BJ (cell line): ENCODE data around the gene ARMC2. TPM values are rescaled to one million over a fixed set of nuclear protein-coding genes. Genes with fewer than 3 reads are reported as not detected.

Experiments
- CTCF ChIA-PET: fragments of 350-600 bp; formaldehyde crosslinking; extraction: SDS; loops from one replicate; lab custom pipeline; 2021; ENCODE audit warnings: antibody characterized with exemption, inconsistent platforms; lab: Yijun Ruan, JAX
- POLR2A ChIA-PET: fragments of 300-600 bp; sonication (Branson Sonifier 250); formaldehyde crosslinking; extraction: SDS; loops from one replicate; lab custom pipeline; 2021; ENCODE audit warnings: antibody characterized with exemption; lab: Charles Lee
- DNase-seq: peaks from one replicate; pipeline ENCODE4 v3.0.0-alpha.2; 2011; ENCODE audit warnings: low read depth
- H3K27me3 ChIP-seq: 2 replicates; pipeline ENCODE4 v1.6.0; 2011; ENCODE audit warnings: low read length; ENCODE audit not compliant: control insufficient read depth, insufficient read depth
- H3K36me3 ChIP-seq: 2 replicates; pipeline ENCODE4 v1.5.1; 2011; ENCODE audit warnings: low read length; ENCODE audit not compliant: control insufficient read depth, insufficient read depth
- H3K4me3 ChIP-seq: 2 replicates; pipeline ENCODE4 v1.5.1; 2011; ENCODE audit warnings: low read depth, mild to moderate bottlenecking, control low read depth, low read length
- polyA plus RNA-seq: library from polyadenylated mRNA; depleted of rRNA; stranded (reverse); fragments of >200 nt; gene quantifications from 2 replicates; pipeline ENCODE4 v1.2.3, GENCODE V29; 2011
- TF ChIP-seq, protein P1 (sequence below): IDR thresholded peaks from 2 replicates; pipeline ENCODE4 v1.5.1; 2011; ENCODE audit warnings: low read depth, mild to moderate bottlenecking, control low read depth, inconsistent platforms, low read length, moderate library complexity; ENCODE audit not compliant: insufficient read depth

ARMC2 gene
- polyA plus RNA-seq, 1 experiment, result 2.4 TPM

DNA sequence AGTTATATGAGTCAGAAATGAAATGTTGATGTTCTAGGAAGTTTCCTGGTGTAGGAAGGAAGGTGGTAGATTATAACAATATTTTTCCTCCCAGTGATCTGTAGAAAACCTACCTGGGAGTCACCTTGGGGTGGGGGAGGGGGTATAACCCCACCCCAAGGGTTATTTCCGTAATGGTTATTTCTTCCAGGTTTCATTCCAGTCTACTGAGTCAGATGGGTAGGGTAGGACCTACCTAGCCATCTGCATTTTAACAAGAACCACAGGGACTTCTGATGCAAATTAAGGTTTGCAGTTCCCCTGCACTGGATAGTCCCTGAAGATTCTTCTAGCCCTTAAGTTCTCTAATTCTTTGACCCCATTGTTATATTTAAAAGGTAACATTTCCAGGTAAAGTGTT lies 88.9 kb downstream of the ARMC2 start:
- POLR2A ChIA-PET, result no interaction called here
- CTCF ChIA-PET, result interaction anchor here (1.0 kb wide), 1 partner anchor 22 kb away, joined by 3 read pairs; no protein-coding TSS in a partner anchor
- no peaks in the 10 kb centered on the region for H3K27me3 ChIP-seq

DNA sequence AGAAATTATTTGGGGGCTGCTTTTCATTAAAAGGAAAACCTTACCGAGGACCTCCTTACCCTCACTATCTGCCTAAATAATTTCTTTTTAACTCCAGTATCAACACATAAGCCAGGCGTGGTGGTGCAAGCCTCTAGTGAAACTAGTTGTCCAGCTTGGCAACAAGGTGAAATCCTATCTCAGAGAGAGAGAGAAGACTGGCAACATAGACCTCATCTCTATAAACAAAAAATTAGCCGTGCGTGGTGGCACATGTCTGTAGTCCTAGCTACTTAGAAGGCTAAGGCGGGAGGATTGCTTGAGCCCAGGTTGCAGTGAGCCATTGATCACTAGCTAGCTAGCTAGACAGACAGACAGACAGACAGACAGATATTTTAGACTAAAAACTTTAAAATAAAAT lies 92.5 kb downstream of the ARMC2 start:
- DNase-seq, result no peak
- no peaks in the 10 kb centered on the region for H3K27me3 ChIP-seq
- no peaks in the 10 kb centered on the region for H3K36me3 ChIP-seq
- CTCF ChIA-PET, result interaction anchor here (1.0 to 1.2 kb wide), 3 partner anchors 9 to 19 kb away, joined by 3 read pairs; no protein-coding TSS in a partner anchor
- TF ChIP-seq, protein P1, sequence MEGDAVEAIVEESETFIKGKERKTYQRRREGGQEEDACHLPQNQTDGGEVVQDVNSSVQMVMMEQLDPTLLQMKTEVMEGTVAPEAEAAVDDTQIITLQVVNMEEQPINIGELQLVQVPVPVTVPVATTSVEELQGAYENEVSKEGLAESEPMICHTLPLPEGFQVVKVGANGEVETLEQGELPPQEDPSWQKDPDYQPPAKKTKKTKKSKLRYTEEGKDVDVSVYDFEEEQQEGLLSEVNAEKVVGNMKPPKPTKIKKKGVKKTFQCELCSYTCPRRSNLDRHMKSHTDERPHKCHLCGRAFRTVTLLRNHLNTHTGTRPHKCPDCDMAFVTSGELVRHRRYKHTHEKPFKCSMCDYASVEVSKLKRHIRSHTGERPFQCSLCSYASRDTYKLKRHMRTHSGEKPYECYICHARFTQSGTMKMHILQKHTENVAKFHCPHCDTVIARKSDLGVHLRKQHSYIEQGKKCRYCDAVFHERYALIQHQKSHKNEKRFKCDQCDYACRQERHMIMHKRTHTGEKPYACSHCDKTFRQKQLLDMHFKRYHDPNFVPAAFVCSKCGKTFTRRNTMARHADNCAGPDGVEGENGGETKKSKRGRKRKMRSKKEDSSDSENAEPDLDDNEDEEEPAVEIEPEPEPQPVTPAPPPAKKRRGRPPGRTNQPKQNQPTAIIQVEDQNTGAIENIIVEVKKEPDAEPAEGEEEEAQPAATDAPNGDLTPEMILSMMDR, result no peak
- POLR2A ChIA-PET, result no interaction called here
- no peak overlapping the region for H3K4me3 ChIP-seq

More for the DNA sequence above, 88.9 kb downstream of the ARMC2 start:
- TF ChIP-seq, protein P1, result no peak
- H3K36me3 ChIP-seq, result no peaks in the 10 kb centered on the region
- no peak for DNase-seq
- no peak overlapping the region for H3K4me3 ChIP-seq

DNA sequence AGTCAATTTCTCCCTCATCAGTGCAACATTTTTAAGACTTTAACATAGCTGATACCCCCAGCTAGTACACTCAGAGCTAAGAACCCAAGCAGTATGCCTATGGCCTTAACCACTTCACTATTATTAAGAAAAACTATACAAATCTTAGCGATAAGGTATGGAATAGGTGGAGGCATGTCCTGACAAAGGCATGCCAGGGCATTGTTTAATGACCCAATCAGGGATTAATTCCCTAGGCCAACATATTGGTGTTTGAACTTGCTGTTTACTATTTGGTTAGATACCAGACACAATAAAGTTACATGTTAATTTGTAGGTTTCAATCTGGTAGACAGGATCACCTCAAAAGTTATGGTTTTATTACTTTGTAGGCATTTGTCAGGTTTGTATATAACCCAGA lies 93.1 kb downstream of the ARMC2 start:
- CTCF ChIA-PET, result interaction anchor here (1.1 to 1.2 kb wide), 2 partner anchors 8 to 15 kb away, joined by 3 read pairs; no protein-coding TSS in a partner anchor
- no peak overlapping the region for H3K4me3 ChIP-seq
- no peak for DNase-seq
- POLR2A ChIA-PET, result no interaction called here
- H3K27me3 ChIP-seq, result no peaks in the 10 kb centered on the region
- TF ChIP-seq, protein P1, result no peak
- no peaks in the 10 kb centered on the region for H3K36me3 ChIP-seq

DNA sequence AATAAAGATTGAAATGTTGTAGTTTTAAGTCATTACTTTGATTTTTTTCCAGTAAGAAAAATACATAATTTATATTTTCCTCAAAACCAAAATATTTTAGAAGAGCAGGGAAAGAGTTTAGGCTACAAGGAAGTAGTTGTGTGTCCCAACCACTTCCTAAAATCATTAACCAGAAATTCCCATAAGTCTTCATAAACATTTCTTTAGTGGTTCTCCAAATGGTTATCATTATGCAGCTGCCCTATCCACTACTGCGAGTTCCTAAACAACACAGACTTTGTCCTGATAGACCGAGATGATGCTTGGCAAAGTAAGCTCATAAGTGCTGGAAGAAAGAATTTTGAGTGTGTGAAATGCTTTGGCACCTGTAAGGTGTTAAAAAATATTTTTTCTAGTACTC lies 93.6 kb downstream of the ARMC2 start:
- Histone ChIP-seq H3K4me3 (no peak overlapping the region), H3K27me3 (no peaks in the 10 kb centered on the region), H3K36me3 (no peaks in the 10 kb centered on the region)
- DNase-seq, result no peak
- ChIA-PET CTCF (no interaction called here), POLR2A (no interaction called here)
- TF ChIP-seq, protein P1, result no peak

DNA sequence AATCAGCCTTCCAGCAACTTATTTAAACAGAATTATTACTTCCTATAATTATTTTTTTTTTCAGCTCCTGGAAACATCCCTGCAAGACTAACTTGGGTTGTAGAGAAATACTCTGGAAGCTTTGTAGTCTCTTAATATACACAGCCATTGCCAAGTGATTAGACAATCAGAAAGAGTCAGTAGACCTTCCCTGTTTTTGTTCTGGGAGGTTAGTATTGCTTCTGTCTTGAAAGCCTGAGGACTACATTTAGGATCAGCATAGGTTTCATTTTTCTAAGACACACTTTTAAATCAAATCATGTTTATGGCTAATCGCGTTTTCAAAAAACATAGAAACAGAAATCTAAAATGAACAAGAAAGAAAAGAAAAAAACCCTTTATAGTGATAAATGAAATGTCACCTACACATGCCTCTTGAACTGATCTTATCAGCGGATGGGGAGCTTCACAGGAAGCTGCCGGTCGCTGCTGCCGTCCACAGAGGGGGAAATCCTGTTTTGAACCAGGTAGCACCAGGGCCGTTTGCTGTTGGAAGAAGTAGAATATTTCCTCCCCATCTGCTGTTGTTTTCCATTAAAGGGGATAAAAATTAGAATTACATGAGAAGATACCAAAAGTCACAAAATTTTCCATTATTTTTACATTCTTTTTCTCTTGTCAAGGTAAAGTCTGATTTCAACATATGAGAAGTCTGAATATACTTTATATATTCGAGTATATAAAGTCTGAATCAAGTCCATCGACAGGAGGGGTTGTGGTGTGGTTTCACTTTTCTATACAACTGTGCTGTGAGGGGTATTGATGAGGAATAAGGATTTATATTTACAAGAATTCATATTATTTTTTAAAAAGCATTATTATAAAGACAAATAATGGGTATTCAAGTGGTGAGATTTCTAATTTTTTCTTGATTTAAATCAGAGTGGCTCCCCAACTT lies 94.6 kb downstream of the ARMC2 start:
- ChIA-PET CTCF (interaction anchor here (0.7 kb wide), 1 partner anchor 159 kb away, joined by 3 read pairs; no protein-coding TSS in a partner anchor), POLR2A (no interaction called here)
- TF ChIP-seq, protein P1, result no peak
- H3K4me3 ChIP-seq, result no peak overlapping the region
- no peaks in the 10 kb centered on the region for H3K27me3 ChIP-seq
- no peak for DNase-seq
- H3K36me3 ChIP-seq, result no peaks in the 10 kb centered on the region
